H1 (cell line): ENCODE results near the gene UBXN1. TPM values are rescaled to one million over a fixed set of nuclear protein-coding genes. Genes with fewer than 3 reads are reported as not detected.

Experiments used
- KDM1A ChIP-seq: fragments of 200-600, 300-600 bp; sonication (generic); IDR thresholded peaks from 2 replicates; pipeline ENCODE4 v1.7.1; 2016; ENCODE audit warnings: mild to moderate bottlenecking, low read length, borderline replicate concordance
- PHF8 ChIP-seq: fragments of 200-600 bp; sonication (generic); conservative IDR thresholded peaks from 2 replicates; pipeline ENCODE4 v1.7.1; 2012; ENCODE audit warnings: low read depth, mild to moderate bottlenecking, inconsistent platforms, low read length, moderate library complexity
- RFX5 ChIP-seq: IDR thresholded peaks from 2 replicates; pipeline ENCODE4 v1.6.1; 2011; ENCODE audit warnings: low read depth, low read length, improper control_type of control experiment, borderline replicate concordance
- SP1 ChIP-seq: IDR thresholded peaks from 2 replicates; pipeline ENCODE4 v1.6.1; 2011; ENCODE audit warnings: low read depth, low read length
- SP4 ChIP-seq: IDR thresholded peaks from 2 replicates; pipeline ENCODE4 v1.6.1; 2012; ENCODE audit warnings: low read length, inconsistent platforms
- TAF7 ChIP-seq: optimal IDR thresholded peaks from 2 replicates; pipeline ENCODE3; 2011; ENCODE audit warnings: low read depth, mild to moderate bottlenecking, inconsistent platforms, low read length, moderate library complexity, borderline replicate concordance
- polyA plus RNA-seq, 7 experiments: library from polyadenylated mRNA; depleted of rRNA in 3 of 7; stranded (reverse) in 5 of 7; unstranded in 2 of 7; fragments of >200 nt in 5 of 7; fragments of 200-250 nt in 2 of 7; gene quantifications; 1 replicate in 5 of 7; 2 replicates in 1 of 7; 4 replicates in 1 of 7; pipeline versions ENCODE4 v1.2.1 to v1.2.3, GENCODE V29; 2011 to 2013; ENCODE audit warnings: missing spikeins in 2 of 7, mixed read lengths in 2 of 7
- total RNA-seq: library from RNA; stranded (reverse); fragmentation: NEBNext Ultra II Directional; extraction: Animal tissue kit (Norgen Biotek cat#: 25700); gene quantifications from 2 replicates; pipeline ENCODE4 v1.2.1, GENCODE V29; 2021
- TF ChIP-seq, protein P1 (sequence below): fragments of 300-600 bp; sonication (generic); IDR thresholded peaks from 2 replicates; pipeline ENCODE4 v1.7.1; 2012; ENCODE audit warnings: low read length, moderate library complexity, mild to moderate bottlenecking, inconsistent platforms; ENCODE audit not compliant: insufficient replicate concordance
- TF ChIP-seq, protein P2 (sequence below): IDR thresholded peaks from 2 replicates; pipeline ENCODE4 v1.6.1; 2012; ENCODE audit warnings: low read length, inconsistent platforms

UBXN1 gene
- total and polyA plus RNA-seq, 2 of the 8 experiments (the other 6 are each of a cell fraction or from before 2014, with no cell fraction given), result 78.6 to 114 TPM

DNA sequence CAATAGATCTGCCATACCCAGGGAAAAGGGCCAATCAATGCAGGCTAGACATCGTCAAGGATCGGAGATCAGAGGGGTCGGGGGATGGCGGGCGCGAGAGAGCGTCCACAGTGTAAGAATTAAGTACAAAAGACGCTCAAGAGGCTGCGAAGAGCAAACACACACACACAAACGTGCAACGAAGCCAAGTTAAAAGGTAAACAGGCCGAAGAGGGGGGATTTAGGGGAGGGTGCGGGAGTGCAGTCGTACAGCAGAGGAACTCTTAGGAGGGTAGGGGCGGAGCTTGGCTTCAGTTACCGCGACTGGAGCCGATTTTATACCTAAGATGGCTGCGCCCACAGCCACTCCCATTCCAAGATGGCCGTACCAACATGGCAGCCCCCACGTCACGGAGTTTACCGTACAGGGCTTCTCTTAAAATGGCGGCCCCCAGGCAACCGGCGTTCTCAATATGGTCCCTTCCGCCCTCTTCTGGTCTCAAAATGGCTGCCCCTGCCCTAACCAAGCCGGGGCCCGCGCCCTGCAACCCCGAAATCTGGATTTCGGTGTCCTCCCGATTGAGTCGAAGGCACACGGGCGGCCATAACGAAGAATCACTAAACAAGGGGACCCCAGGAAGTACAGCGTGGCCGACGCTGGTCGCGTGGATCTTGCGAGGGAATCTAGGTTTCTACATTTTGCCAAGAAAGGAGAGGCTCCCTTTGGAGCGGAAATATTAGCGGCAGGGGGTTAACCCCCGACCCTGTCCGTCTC is 30.6 kb upstream of the UBXN1 start (continued):
- TF ChIP-seq, protein P1, sequence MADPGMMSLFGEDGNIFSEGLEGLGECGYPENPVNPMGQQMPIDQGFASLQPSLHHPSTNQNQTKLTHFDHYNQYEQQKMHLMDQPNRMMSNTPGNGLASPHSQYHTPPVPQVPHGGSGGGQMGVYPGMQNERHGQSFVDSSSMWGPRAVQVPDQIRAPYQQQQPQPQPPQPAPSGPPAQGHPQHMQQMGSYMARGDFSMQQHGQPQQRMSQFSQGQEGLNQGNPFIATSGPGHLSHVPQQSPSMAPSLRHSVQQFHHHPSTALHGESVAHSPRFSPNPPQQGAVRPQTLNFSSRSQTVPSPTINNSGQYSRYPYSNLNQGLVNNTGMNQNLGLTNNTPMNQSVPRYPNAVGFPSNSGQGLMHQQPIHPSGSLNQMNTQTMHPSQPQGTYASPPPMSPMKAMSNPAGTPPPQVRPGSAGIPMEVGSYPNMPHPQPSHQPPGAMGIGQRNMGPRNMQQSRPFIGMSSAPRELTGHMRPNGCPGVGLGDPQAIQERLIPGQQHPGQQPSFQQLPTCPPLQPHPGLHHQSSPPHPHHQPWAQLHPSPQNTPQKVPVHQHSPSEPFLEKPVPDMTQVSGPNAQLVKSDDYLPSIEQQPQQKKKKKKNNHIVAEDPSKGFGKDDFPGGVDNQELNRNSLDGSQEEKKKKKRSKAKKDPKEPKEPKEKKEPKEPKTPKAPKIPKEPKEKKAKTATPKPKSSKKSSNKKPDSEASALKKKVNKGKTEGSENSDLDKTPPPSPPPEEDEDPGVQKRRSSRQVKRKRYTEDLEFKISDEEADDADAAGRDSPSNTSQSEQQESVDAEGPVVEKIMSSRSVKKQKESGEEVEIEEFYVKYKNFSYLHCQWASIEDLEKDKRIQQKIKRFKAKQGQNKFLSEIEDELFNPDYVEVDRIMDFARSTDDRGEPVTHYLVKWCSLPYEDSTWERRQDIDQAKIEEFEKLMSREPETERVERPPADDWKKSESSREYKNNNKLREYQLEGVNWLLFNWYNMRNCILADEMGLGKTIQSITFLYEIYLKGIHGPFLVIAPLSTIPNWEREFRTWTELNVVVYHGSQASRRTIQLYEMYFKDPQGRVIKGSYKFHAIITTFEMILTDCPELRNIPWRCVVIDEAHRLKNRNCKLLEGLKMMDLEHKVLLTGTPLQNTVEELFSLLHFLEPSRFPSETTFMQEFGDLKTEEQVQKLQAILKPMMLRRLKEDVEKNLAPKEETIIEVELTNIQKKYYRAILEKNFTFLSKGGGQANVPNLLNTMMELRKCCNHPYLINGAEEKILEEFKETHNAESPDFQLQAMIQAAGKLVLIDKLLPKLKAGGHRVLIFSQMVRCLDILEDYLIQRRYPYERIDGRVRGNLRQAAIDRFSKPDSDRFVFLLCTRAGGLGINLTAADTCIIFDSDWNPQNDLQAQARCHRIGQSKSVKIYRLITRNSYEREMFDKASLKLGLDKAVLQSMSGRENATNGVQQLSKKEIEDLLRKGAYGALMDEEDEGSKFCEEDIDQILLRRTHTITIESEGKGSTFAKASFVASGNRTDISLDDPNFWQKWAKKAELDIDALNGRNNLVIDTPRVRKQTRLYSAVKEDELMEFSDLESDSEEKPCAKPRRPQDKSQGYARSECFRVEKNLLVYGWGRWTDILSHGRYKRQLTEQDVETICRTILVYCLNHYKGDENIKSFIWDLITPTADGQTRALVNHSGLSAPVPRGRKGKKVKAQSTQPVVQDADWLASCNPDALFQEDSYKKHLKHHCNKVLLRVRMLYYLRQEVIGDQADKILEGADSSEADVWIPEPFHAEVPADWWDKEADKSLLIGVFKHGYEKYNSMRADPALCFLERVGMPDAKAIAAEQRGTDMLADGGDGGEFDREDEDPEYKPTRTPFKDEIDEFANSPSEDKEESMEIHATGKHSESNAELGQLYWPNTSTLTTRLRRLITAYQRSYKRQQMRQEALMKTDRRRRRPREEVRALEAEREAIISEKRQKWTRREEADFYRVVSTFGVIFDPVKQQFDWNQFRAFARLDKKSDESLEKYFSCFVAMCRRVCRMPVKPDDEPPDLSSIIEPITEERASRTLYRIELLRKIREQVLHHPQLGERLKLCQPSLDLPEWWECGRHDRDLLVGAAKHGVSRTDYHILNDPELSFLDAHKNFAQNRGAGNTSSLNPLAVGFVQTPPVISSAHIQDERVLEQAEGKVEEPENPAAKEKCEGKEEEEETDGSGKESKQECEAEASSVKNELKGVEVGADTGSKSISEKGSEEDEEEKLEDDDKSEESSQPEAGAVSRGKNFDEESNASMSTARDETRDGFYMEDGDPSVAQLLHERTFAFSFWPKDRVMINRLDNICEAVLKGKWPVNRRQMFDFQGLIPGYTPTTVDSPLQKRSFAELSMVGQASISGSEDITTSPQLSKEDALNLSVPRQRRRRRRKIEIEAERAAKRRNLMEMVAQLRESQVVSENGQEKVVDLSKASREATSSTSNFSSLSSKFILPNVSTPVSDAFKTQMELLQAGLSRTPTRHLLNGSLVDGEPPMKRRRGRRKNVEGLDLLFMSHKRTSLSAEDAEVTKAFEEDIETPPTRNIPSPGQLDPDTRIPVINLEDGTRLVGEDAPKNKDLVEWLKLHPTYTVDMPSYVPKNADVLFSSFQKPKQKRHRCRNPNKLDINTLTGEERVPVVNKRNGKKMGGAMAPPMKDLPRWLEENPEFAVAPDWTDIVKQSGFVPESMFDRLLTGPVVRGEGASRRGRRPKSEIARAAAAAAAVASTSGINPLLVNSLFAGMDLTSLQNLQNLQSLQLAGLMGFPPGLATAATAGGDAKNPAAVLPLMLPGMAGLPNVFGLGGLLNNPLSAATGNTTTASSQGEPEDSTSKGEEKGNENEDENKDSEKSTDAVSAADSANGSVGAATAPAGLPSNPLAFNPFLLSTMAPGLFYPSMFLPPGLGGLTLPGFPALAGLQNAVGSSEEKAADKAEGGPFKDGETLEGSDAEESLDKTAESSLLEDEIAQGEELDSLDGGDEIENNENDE, result no peak
- TF ChIP-seq PHF8, result peak; percentile 58
- TF ChIP-seq, protein P2, sequence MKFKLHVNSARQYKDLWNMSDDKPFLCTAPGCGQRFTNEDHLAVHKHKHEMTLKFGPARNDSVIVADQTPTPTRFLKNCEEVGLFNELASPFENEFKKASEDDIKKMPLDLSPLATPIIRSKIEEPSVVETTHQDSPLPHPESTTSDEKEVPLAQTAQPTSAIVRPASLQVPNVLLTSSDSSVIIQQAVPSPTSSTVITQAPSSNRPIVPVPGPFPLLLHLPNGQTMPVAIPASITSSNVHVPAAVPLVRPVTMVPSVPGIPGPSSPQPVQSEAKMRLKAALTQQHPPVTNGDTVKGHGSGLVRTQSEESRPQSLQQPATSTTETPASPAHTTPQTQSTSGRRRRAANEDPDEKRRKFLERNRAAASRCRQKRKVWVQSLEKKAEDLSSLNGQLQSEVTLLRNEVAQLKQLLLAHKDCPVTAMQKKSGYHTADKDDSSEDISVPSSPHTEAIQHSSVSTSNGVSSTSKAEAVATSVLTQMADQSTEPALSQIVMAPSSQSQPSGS, result peak; percentile 66; the same call in 1 of the 2 replicates
- TF ChIP-seq KDM1A, result no peak
- no peak for TF ChIP-seq RFX5
- TF ChIP-seq SP1, result peak; percentile 85
- peak; percentile 87 for TF ChIP-seq TAF7
- peak; percentile 89 for TF ChIP-seq SP4
